H1 (cell line): ENCODE data around the gene MSH5. TPM values are rescaled to one million over a fixed set of nuclear protein-coding genes. Genes with fewer than 3 reads are reported as not detected.
A peak's percentile ranks its signal among the peaks of the same experiment; 100 is the strongest.

Experiments
- CHD2 ChIP-seq: IDR thresholded peaks from 2 replicates; pipeline ENCODE4 v1.6.1; 2012; ENCODE audit warnings: low read length, improper control_type of control experiment
- CTBP2 ChIP-seq: IDR thresholded peaks from 2 replicates; pipeline ENCODE4 v1.7.0; 2011; ENCODE audit warnings: borderline replicate concordance, mild to moderate bottlenecking, moderate library complexity, mixed read lengths, low read length; ENCODE audit not compliant: insufficient read depth, insufficient read length
- EZH2 ChIP-seq: fragments of 200-600 bp; sonication (generic); IDR thresholded peaks from 2 replicates; pipeline ENCODE4 v1.7.1; 2012; ENCODE audit warnings: low read depth, mild to moderate bottlenecking, moderate library complexity, low read length, inconsistent platforms; ENCODE audit not compliant: severe bottlenecking
- JUN ChIP-seq: IDR thresholded peaks from 2 replicates; pipeline ENCODE4 v1.6.1; 2011; ENCODE audit warnings: low read depth, mild to moderate bottlenecking, improper control_type of control experiment, low read length
- NRF1 ChIP-seq: IDR thresholded peaks from 2 replicates; pipeline ENCODE4 v1.6.1; 2011; ENCODE audit warnings: mild to moderate bottlenecking, low read depth, low read length, improper control_type of control experiment
- RBBP5 ChIP-seq: IDR thresholded peaks from 2 replicates; pipeline ENCODE4 v1.7.1; 2012; ENCODE audit warnings: low read depth, mild to moderate bottlenecking, inconsistent platforms, low read length, moderate library complexity, borderline replicate concordance
- SIN3A ChIP-seq, 2 experiments: IDR thresholded peaks in 1 of 2; conservative IDR thresholded peaks in 1 of 2; 2 replicates each; pipeline ENCODE4 v1.6.1; 2011 to 2012; ENCODE audit warnings: low read length in 2 of 2, improper control_type of control experiment in 1 of 2, low read depth in 1 of 2, mild to moderate bottlenecking in 1 of 2
- SIX5 ChIP-seq: IDR thresholded peaks from 2 replicates; pipeline ENCODE4 v1.6.1; 2011; ENCODE audit warnings: mild to moderate bottlenecking, low read depth, low read length
- SUZ12 ChIP-seq: fragments of 200-600 bp; sonication (generic); IDR thresholded peaks from 2 replicates; pipeline ENCODE4 v1.6.1; 2012; ENCODE audit warnings: mild to moderate bottlenecking, inconsistent platforms, low read length, moderate library complexity, mixed read lengths
- TCF12 ChIP-seq: IDR thresholded peaks from 2 replicates; pipeline ENCODE4 v1.6.1; 2011; ENCODE audit warnings: low read depth, mild to moderate bottlenecking, low read length
- polyA plus RNA-seq, 7 experiments: library from polyadenylated mRNA; depleted of rRNA in 3 of 7; stranded (reverse) in 5 of 7; unstranded in 2 of 7; fragments of >200 nt in 5 of 7; fragments of 200-250 nt in 2 of 7; gene quantifications; 1 replicate in 5 of 7; 2 replicates in 1 of 7; 4 replicates in 1 of 7; pipeline versions ENCODE4 v1.2.1 to v1.2.3, GENCODE V29; 2011 to 2013; ENCODE audit warnings: missing spikeins in 2 of 7, mixed read lengths in 2 of 7
- total RNA-seq: library from RNA; stranded (reverse); fragmentation: NEBNext Ultra II Directional; extraction: Animal tissue kit (Norgen Biotek cat#: 25700); gene quantifications from 2 replicates; pipeline ENCODE4 v1.2.1, GENCODE V29; 2021
- TF ChIP-seq, protein P1 (sequence below), 3 experiments: IDR thresholded peaks; 1 replicate in 2 of 3; 2 replicates in 1 of 3; pipeline versions ENCODE4 v1.5.1 to v1.6.1; 2011; ENCODE audit warnings: low read length in 3 of 3, mild to moderate bottlenecking in 3 of 3, inconsistent platforms in 2 of 3, low read depth in 1 of 3, moderate library complexity in 1 of 3; ENCODE audit not compliant: insufficient read depth in 1 of 3; ENCODE audit errors: control extremely low read depth in 1 of 3

MSH5 gene
- total and polyA plus RNA-seq, 2 of the 8 experiments (the other 6 are each of a cell fraction or from before 2014, with no cell fraction given), result 25.3 to 26.5 TPM

DNA sequence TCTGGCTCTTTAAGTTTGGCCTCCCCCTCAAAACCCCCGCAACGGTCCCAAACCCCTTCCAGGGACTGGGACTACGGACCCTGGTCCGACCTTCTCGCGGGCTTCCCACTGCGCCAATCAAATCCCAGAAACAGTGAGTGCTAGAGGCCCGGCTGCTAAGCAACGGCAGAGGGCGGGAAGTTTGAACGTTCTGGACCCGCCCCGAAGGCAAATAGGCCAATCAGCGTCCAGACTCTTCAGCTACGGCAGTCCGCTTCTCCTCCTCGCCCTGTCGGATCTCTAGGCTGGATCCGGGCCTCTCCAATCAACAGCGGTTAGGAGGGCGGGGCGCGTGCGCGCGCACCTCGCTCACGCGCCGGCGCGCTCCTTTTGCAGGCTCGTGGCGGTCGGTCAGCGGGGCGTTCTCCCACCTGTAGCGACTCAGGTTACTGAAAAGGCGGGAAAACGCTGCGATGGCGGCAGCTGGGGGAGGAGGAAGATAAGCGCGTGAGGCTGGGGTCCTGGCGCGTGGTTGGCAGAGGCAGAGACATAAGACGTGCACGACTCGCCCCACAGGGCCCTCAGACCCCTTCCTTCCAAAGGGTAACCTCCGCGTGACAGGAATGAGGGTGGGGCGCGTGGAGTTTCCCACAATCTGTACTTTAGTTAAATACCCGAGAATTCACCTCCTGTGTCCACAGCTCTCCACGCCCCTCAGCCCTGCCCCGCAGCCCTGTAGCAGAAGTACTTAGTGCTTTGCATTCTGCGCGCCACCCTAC, at the start of gene MSH5 (continued):
- TF ChIP-seq EZH2 (no peak), CHD2 (peak; percentile 80; the same call in 1 of the 2 replicates), SUZ12 (no peak), SIN3A (conservative IDR thresholded peaks at IDR 0.05 in 1 of 2, IDR thresholded peaks at IDR 0.05 in 1 of 2; ENCODE audit: low read depth in 1 of 2, low read length in 2 of 2) (0 out of 4 replicates have a peak, but pooled peaks of 1 of the 2 experiments have one; percentile 42), TCF12 (peak; percentile 82; the same call in 1 of the 2 replicates), CTBP2 (no peak), RBBP5 (no peak), NRF1 (peak; percentile 63), SIX5 (no peak), JUN (no peak)
- TF ChIP-seq, protein P1, sequence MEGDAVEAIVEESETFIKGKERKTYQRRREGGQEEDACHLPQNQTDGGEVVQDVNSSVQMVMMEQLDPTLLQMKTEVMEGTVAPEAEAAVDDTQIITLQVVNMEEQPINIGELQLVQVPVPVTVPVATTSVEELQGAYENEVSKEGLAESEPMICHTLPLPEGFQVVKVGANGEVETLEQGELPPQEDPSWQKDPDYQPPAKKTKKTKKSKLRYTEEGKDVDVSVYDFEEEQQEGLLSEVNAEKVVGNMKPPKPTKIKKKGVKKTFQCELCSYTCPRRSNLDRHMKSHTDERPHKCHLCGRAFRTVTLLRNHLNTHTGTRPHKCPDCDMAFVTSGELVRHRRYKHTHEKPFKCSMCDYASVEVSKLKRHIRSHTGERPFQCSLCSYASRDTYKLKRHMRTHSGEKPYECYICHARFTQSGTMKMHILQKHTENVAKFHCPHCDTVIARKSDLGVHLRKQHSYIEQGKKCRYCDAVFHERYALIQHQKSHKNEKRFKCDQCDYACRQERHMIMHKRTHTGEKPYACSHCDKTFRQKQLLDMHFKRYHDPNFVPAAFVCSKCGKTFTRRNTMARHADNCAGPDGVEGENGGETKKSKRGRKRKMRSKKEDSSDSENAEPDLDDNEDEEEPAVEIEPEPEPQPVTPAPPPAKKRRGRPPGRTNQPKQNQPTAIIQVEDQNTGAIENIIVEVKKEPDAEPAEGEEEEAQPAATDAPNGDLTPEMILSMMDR (IDR thresholded peaks at IDR 0.05; ENCODE audit: control extremely low read depth in 1 of 3, insufficient read depth in 1 of 3, low read depth in 1 of 3, low read length in 3 of 3), result no peak
- TF ChIP-seq, all 59 proteins: peak for 25
